Smooth muscle cell of the brain vasculature (primary cell): ENCODE results near the gene TNFRSF8.

Experiments
- DNase-seq: peaks from one replicate; pipeline ENCODE4 v3.0.0-alpha.2; 2012; ENCODE audit warnings: low read depth, low spot score

TNFRSF8 gene

GRCh38 chr1:12059722-12060464 lies 3.2 kb upstream of the TNFRSF8 start:
- no peak for DNase-seq

- no peak for DNase-seq
These were observed 2.6 kb upstream of the TNFRSF8 start for GRCh38 chr1:12060500-12060899.

- DNase-seq = no peak
These were observed 1.2 kb downstream of the TNFRSF8 start for GRCh38 chr1:12064073-12064969.

- no peak for DNase-seq
These were observed 2.8 kb downstream of the TNFRSF8 start for GRCh38 chr1:12065872-12066271.

GRCh38 chr1:12067900-12068821 lies 5.1 kb downstream of the TNFRSF8 start:
- no peak for DNase-seq

GRCh38 chr1:12069623-12070244 lies 6.6 kb downstream of the TNFRSF8 start:
- DNase-seq = no peak

GRCh38 chr1:12071892-12072291 lies 8.8 kb downstream of the TNFRSF8 start:
- DNase-seq = no peak

- DNase-seq = no peak
These were observed 9.6 kb downstream of the TNFRSF8 start for GRCh38 chr1:12072741-12073140.

GRCh38 chr1:12073796-12074195 lies 10.7 kb downstream of the TNFRSF8 start:
- DNase-seq = no peak

GRCh38 chr1:12075195-12076114 lies 12.4 kb downstream of the TNFRSF8 start:
- DNase-seq = no peak

- no peak for DNase-seq
These were observed 13.4 kb downstream of the TNFRSF8 start for GRCh38 chr1:12076425-12077005.

GRCh38 chr1:12078575-12078937 lies 15.5 kb downstream of the TNFRSF8 start:
- DNase-seq = no peak

- DNase-seq = no peak
These were observed 16.1 kb downstream of the TNFRSF8 start for GRCh38 chr1:12078938-12079861.

GRCh38 chr1:12080156-12080555 lies 17.1 kb downstream of the TNFRSF8 start:
- no peak for DNase-seq

- DNase-seq = no peak
These were observed 17.9 kb downstream of the TNFRSF8 start for GRCh38 chr1:12080773-12081556.

- DNase-seq = no peak
These were observed 18.7 kb downstream of the TNFRSF8 start for GRCh38 chr1:12081648-12082396.

- DNase-seq = no peak
These were observed 19.9 kb downstream of the TNFRSF8 start for GRCh38 chr1:12082988-12083387.
